Upper lobe of left lung (tissue), 6 donors: ENCODE measurements around the gene ZNF609. TPM values are rescaled to one million over a fixed set of nuclear protein-coding genes. Genes with fewer than 3 reads are reported as not detected.
A peak's percentile ranks its signal among the peaks of the same experiment; 100 is the strongest.

Source experiments
- ATAC-seq, 2 donors: fragments of 200-7000 bp; cut with Tn5 transposase; one replicate each; pipeline ENCODE4 v1.9.1; 2022; ENCODE audit warnings: mild to moderate bottlenecking in 2 of 2, moderate library complexity in 2 of 2; ENCODE audit not compliant: low FRiP score in 2 of 2
- DNase-seq, 2 donors: peaks; one replicate each; pipeline ENCODE4 v3.0.0-alpha.2; 2019 to 2020
- H3K27ac ChIP-seq, 4 donors: fragments of 200-600 bp; sonication (generic); one replicate each; pipeline ENCODE4 v1.5.1; 2016 to 2019
- H3K27me3 ChIP-seq, 4 donors: fragments of 200-600 bp; sonication (generic); one replicate each; pipeline ENCODE4 v1.5.1; 2017 to 2019
- H3K36me3 ChIP-seq, 4 donors: fragments of 200-600 bp; sonication (generic); one replicate each; pipeline ENCODE4 v1.5.1; 2016 to 2019
- H3K4me1 ChIP-seq, 4 donors: fragments of 200-600 bp; sonication (generic); one replicate each; pipeline ENCODE4 v1.5.1; 2018 to 2019
- H3K4me3 ChIP-seq, 4 donors: fragments of 200-600 bp; sonication (generic); one replicate each; pipeline ENCODE4 v1.5.1; 2017 to 2019; ENCODE audit warnings: mild to moderate bottlenecking in 2 of 4, moderate library complexity in 1 of 4
- H3K9me3 ChIP-seq, 4 donors: fragments of 200-600 bp; sonication (generic); one replicate each; pipeline ENCODE4 v1.5.1; 2018 to 2019
- EP300 ChIP-seq, 4 donors: sonication (generic); formaldehyde crosslinking; IDR thresholded peaks; one replicate each; pipeline ENCODE4 v1.5.1; 2017; ENCODE audit warnings: antibody characterized with exemption in 4 of 4, control low read depth in 2 of 4
- POLR2A ChIP-seq, 4 donors: fragments of 450-650 bp; IDR thresholded peaks; one replicate each; pipeline ENCODE4 v1.5.1; 2016 to 2017; ENCODE audit warnings: antibody characterized with exemption in 4 of 4, mild to moderate bottlenecking in 2 of 4
- POLR2AphosphoS5 ChIP-seq, 2 donors: sonication (generic); formaldehyde crosslinking; IDR thresholded peaks; one replicate each; pipeline ENCODE4 v1.5.1; 2017; ENCODE audit warnings: antibody characterized with exemption in 2 of 2
- WGBS, 2 donors: methylation state at CpG; one replicate each; pipeline ENCODE4 v1.1.5; 2017 to 2018; 5-methylcytosine and 5-hydroxymethylcytosine counted together
- total RNA-seq, 6 donors: library from RNA; depleted of rRNA in 4 of 6; stranded (reverse); fragments of >200 nt in 4 of 6; gene quantifications; one replicate each; pipeline versions ENCODE4 v1.1.0 to v1.2.1, GENCODE V29; 2016 to 2021
- TF ChIP-seq, protein P1 (sequence below), 6 experiments: fragments of 450-650 bp in 4 of 6; fragments of 200-600 bp in 2 of 6; sonication (generic) in 2 of 6; IDR thresholded peaks; one replicate each; pipeline ENCODE4 v1.5.1; 2016 to 2019; ENCODE audit warnings: antibody characterized with exemption in 6 of 6
- donor health status: DM: no; HTN: no; CAD: no; lungs with moderate emphysema.
- donor health status: DM: no; HTN: yes; CAD: no; lungs with severe emphysema.

Gene ZNF609
- total RNA-seq, 6 donors from 2014 or later = 30.4 to 65.0 (median 44.5) TPM

DNA sequence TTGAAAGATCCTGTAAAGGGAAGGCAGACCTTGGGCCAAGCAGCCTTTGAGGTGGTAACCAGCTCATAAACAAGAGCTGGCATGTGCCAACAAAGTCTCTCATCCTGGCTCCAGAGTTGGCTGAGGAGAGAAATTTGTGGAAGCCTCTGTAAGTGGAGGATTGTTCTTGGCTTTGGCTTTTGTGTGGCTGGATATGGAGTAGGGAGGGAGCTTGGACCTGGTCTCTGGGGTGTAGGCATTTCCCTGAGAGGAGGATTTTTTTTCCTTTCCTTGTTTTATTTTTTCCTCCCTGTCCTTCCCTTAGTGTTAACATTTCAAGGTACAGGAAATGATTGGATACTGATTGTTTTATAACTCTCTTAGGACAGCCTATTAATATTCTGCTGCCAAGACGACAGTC lies 60.8 kb downstream of the ZNF609 start:
- no peak for DNase-seq
- H3K36me3 ChIP-seq = no peaks in the 10 kb centered on the region
- peak overlapping the region in 2 of 4 donors; percentile 17 to 58 for H3K27ac ChIP-seq
- no peak overlapping the region for H3K4me3 ChIP-seq
- ATAC-seq = no peak
- peaks cover 19% of the 10 kb centered on the region in 4 donors for H3K4me1 ChIP-seq
- 34 to 50% methylated on average over 1 of the region's 1 CpG for WGBS, 2 donors
- no peaks in the 10 kb centered on the region for H3K27me3 ChIP-seq
- TF ChIP-seq POLR2AphosphoS5 (IDR thresholded peaks at IDR 0.05) (no peak), POLR2A (IDR thresholded peaks at IDR 0.05) (no peak), EP300 (IDR thresholded peaks at IDR 0.05) (no peak)
- TF ChIP-seq, protein P1, sequence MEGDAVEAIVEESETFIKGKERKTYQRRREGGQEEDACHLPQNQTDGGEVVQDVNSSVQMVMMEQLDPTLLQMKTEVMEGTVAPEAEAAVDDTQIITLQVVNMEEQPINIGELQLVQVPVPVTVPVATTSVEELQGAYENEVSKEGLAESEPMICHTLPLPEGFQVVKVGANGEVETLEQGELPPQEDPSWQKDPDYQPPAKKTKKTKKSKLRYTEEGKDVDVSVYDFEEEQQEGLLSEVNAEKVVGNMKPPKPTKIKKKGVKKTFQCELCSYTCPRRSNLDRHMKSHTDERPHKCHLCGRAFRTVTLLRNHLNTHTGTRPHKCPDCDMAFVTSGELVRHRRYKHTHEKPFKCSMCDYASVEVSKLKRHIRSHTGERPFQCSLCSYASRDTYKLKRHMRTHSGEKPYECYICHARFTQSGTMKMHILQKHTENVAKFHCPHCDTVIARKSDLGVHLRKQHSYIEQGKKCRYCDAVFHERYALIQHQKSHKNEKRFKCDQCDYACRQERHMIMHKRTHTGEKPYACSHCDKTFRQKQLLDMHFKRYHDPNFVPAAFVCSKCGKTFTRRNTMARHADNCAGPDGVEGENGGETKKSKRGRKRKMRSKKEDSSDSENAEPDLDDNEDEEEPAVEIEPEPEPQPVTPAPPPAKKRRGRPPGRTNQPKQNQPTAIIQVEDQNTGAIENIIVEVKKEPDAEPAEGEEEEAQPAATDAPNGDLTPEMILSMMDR (IDR thresholded peaks at IDR 0.05) = no peak
- H3K9me3 ChIP-seq = no peaks in the 10 kb centered on the region

DNA sequence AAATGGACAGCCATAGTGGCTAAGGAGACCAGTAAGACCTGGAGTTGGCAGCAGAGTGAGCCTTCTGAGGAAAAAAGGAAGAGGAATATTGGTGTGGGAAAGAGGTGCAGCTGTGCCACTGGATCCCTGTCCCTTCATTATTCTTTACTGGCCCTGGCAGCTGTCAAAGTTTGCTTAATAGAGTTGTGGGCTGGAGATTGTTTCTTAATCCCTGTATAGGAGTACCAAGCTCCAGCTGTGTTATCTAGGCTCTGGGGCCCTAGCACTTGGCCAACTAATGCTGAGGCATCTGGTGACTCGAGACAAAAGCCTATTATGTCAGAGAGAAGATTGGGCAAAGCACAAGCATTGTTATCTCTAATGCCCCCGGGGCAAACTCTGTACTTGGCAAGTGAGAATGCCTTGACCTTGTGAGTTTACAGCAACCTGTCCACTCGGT lies 61.4 kb downstream of the ZNF609 start:
- Histone ChIP-seq H3K27me3 (no peaks in the 10 kb centered on the region), H3K4me3 (no peak overlapping the region), H3K4me1 (peaks cover 19 to 21% (median 19%) of the 10 kb centered on the region in 4 donors), H3K9me3 (no peaks in the 10 kb centered on the region), H3K27ac (peak overlapping the region in 2 of 4 donors; percentile 17 to 58), H3K36me3 (no peaks in the 10 kb centered on the region)
- WGBS, 2 donors = 14 to 17% methylated on average over 3 of the region's 3 CpGs
- DNase-seq (no peak), ATAC-seq (peak in 1 of 2 donors; percentile 77)
- no peak for TF ChIP-seq POLR2AphosphoS5 (IDR thresholded peaks at IDR 0.05)
- no peak for TF ChIP-seq EP300 (IDR thresholded peaks at IDR 0.05)
- TF ChIP-seq, protein P1 (IDR thresholded peaks at IDR 0.05) = no peak

DNA sequence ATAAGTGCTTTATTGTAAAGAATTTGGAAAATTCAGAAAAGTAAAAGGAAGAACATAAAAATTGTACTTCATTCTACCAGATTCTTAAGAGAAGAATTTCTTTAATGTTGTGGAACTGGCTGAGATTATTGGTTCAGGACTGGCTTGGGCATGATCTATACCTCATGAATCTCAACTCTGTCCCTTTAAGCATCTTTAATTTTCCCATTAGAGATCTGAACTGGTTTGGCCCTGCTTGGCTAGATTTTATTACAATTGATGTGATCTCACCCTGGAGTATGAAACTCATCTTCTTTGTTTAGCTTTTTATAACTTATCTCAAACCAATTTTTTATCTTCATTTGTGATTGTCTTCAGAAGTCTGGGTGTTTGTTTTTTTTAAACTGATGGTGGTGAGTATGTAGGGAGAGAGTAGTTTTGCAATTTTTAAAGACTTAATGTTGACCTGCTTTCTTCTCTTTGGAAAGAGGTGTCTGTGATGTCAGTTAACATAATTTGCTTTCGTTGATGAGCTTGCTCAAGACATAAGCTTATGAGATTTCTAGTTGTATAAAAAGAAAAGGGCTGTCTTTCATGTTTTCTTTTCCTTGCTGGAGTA lies 61.9 kb downstream of the ZNF609 start:
- no peaks in the 10 kb centered on the region for H3K36me3 ChIP-seq
- TF ChIP-seq EP300 (IDR thresholded peaks at IDR 0.05) (no peak), POLR2AphosphoS5 (IDR thresholded peaks at IDR 0.05) (no peak), POLR2A (IDR thresholded peaks at IDR 0.05) (no peak)
- TF ChIP-seq, protein P1 (IDR thresholded peaks at IDR 0.05) = no peak
- no peaks in the 10 kb centered on the region for H3K9me3 ChIP-seq
- ATAC-seq = no peak
- H3K4me3 ChIP-seq = no peak overlapping the region
- WGBS, 2 donors = 56 to 58% methylated on average over 1 of the region's 1 CpG
- peaks cover 19 to 22% (median 19%) of the 10 kb centered on the region in 4 donors for H3K4me1 ChIP-seq
- peak overlapping the region in 1 of 4 donors; percentile 58 for H3K27ac ChIP-seq
- DNase-seq = no peak
- no peaks in the 10 kb centered on the region for H3K27me3 ChIP-seq

DNA sequence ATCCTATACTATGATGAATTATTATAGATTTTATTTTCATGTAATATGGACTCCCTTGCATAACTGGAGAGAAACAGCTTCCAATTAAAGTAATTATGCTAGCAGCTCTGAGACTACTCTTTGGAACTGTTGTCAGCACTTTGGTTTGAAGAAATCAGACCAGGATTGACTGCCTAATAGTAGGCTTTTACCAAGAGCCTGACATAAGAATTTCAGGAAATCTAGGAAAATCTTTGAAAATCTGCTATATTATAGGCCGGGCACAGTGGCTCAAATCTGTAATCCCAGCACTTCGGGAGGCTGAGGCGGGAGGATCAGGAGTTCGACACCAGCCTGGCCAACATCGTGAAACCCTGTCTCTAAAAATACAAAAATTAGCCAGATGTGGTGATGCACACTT lies 62.9 kb downstream of the ZNF609 start:
- H3K4me1 ChIP-seq = peaks cover 19 to 25% (median 21%) of the 10 kb centered on the region in 4 donors
- TF ChIP-seq POLR2AphosphoS5 (IDR thresholded peaks at IDR 0.05) (no peak), EP300 (IDR thresholded peaks at IDR 0.05) (no peak)
- H3K36me3 ChIP-seq = no peaks in the 10 kb centered on the region
- H3K27ac ChIP-seq = no peak overlapping the region
- H3K9me3 ChIP-seq = no peaks in the 10 kb centered on the region
- 98 to 100% methylated on average over 5 of the region's 5 CpGs for whole genome bisulfite sequencing, 2 donors
- no peaks in the 10 kb centered on the region for H3K27me3 ChIP-seq
- ATAC-seq (no peak), DNase-seq (no peak)
- H3K4me3 ChIP-seq = no peak overlapping the region

DNA sequence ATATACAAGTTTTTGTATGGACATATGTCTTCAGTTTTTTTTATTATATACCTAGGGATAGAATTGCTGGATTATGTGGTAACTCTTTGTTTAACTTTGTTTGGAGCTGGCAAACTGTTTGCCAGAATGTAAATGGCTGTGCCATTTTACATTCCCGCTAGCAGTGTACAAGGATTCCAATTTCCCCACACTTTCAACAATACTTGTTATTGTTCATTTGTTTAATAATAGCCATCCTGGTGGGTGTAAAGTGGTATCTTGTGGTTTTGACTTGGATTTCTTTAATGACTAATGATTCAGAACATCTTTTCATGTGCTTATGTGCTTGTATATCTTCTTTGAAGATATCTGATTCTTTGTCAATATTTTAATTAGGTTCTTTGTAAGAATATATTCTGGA lies 64.4 kb downstream of the ZNF609 start:
- Histone ChIP-seq H3K27ac (no peak overlapping the region), H3K27me3 (no peaks in the 10 kb centered on the region), H3K4me1 (peaks cover 16 to 25% (median 21%) of the 10 kb centered on the region in 4 donors), H3K4me3 (no peak overlapping the region), H3K9me3 (no peaks in the 10 kb centered on the region), H3K36me3 (peaks cover 0 to 7% (median 0%) of the 10 kb centered on the region in 4 donors)
- no peak for ATAC-seq
- TF ChIP-seq POLR2A (IDR thresholded peaks at IDR 0.05) = no peak
- WGBS, 2 donors = 86 to 97% methylated on average over 1 of the region's 1 CpG
- no peak for DNase-seq
